Neural progenitor cell (in vitro differentiated cells): Measurements from ENCODE around the gene S1PR3.

Experiments
- CTCF ChIP-seq: fragments of 200-600 bp; sonication (generic); IDR thresholded peaks from 2 replicates; pipeline ENCODE4 v1.5.1; 2017; ENCODE audit warnings: antibody characterized with exemption, mild to moderate bottlenecking
- EZH2 ChIP-seq: fragments of 200-600 bp; sonication (generic); IDR thresholded peaks from 2 replicates; pipeline ENCODE4 v1.6.1; 2017; ENCODE audit warnings: antibody characterized with exemption, mild to moderate bottlenecking, moderate library complexity

- TF ChIP-seq CTCF, result no peak
- TF ChIP-seq EZH2, result no peak
Measured at GRCh38 chr9:88947581-88948573, 43.4 kb upstream of the S1PR3 start.
